Thyroid gland (tissue), 4 donors: ENCODE results near the gene MDFI. TPM values are rescaled to one million over a fixed set of nuclear protein-coding genes. Genes with fewer than 3 reads are reported as not detected.

Experiments used
- DNase-seq, 2 donors: peaks; one replicate each; pipeline ENCODE4 v3.0.0-alpha.2; 2019
- H3K27ac ChIP-seq, 3 donors: fragments of 200-600 bp; sonication (generic); 1 replicate in 2 of 3; 2 replicates in 1 of 3; pipeline ENCODE4 v1.5.1; 2016 to 2019; ENCODE audit warnings: mild to moderate bottlenecking in 1 of 3, moderate library complexity in 1 of 3
- H3K27me3 ChIP-seq: fragments of 200-600 bp; sonication (generic); one replicate; pipeline ENCODE4 v1.5.1; 2019
- H3K36me3 ChIP-seq, 2 donors: fragments of 200-600 bp; sonication (generic); one replicate each; pipeline ENCODE4 v1.5.1; 2016 to 2019
- H3K4me1 ChIP-seq, 2 donors: fragments of 200-600 bp; sonication (generic); one replicate each; pipeline ENCODE4 v1.5.1; 2017 to 2019
- H3K4me3 ChIP-seq, 3 donors: fragments of 200-600 bp; sonication (generic); replicated peaks in 1 of 3; 1 replicate in 2 of 3; 2 replicates in 1 of 3; pipeline ENCODE4 v1.5.1; 2016; ENCODE audit warnings: mild to moderate bottlenecking in 1 of 3
- H3K9me3 ChIP-seq: fragments of 200-600 bp; sonication (generic); one replicate; pipeline ENCODE4 v1.5.1; 2017
- CTCF ChIP-seq, 6 experiments: fragments of 200-600 bp in 3 of 6; fragments of 450-650 bp in 3 of 6; sonication (generic) in 3 of 6; IDR thresholded peaks; one replicate each; pipeline ENCODE4 v1.5.1; 2016 to 2019; ENCODE audit warnings: antibody characterized with exemption in 6 of 6, mild to moderate bottlenecking in 2 of 6, inconsistent platforms in 1 of 6, moderate library complexity in 1 of 6
- POLR2A ChIP-seq, 2 donors: fragments of 450-650 bp; IDR thresholded peaks; one replicate each; pipeline ENCODE4 v1.6.1; 2017; ENCODE audit warnings: antibody characterized with exemption in 2 of 2, mild to moderate bottlenecking in 2 of 2, moderate library complexity in 1 of 2
- WGBS, 2 donors: methylation state at CpG; one replicate each; pipeline ENCODE4 v1.1.5; 2017; 5-methylcytosine and 5-hydroxymethylcytosine counted together
- intact Hi-C: fragments of 100-400 bp; cut with DNase I; formaldehyde crosslinking; loops from one replicate; pipeline ENCODE4 v1.15.1; 2023
- total RNA-seq, 4 donors: library from RNA; depleted of rRNA; stranded (reverse); fragments of >200 nt; gene quantifications; one replicate each; pipeline ENCODE4 v1.2.3, GENCODE V29; 2016

MDFI gene
- total RNA-seq, 4 donors from 2014 or later, result 2.9 to 9.3 (median 6.5) TPM

GRCh38 chr6:41682497-41683272 is 44.4 kb downstream of the MDFI start:
- WGBS, 2 donors, result 44 to 54% methylated on average over 31 of the region's 31 CpGs
- Histone ChIP-seq H3K36me3 (peaks cover 16 to 18% of the 10 kb centered on the region in 2 donors), H3K9me3 (no peaks in the 10 kb centered on the region), H3K4me3 (peak overlapping the region in 1 of 3 donors; percentile 12), H3K27me3 (no peaks in the 10 kb centered on the region), H3K4me1 (peaks cover 12 to 31% of the 10 kb centered on the region in 2 donors), H3K27ac (no peak overlapping the region)
- DNase-seq, result no peak
- intact Hi-C loops, result loop anchor here (2.0 to 5.0 kb wide), 2 partner anchors 80 to 314 kb away; no protein-coding TSS in a partner anchor
- TF ChIP-seq CTCF (IDR thresholded peaks at IDR 0.05), result no peak
- TF ChIP-seq POLR2A (IDR thresholded peaks at IDR 0.05), result no peak

- no peak for TF ChIP-seq CTCF (IDR thresholded peaks at IDR 0.05)
- no peak for TF ChIP-seq POLR2A (IDR thresholded peaks at IDR 0.05)
- peaks cover 12 to 36% of the 10 kb centered on the region in 2 donors for H3K4me1 ChIP-seq
- H3K36me3 ChIP-seq, result peaks cover 16 to 18% of the 10 kb centered on the region in 2 donors
- H3K4me3 ChIP-seq, result peak overlapping the region in 1 of 3 donors; percentile 12
- WGBS, 2 donors, result 12 to 16% methylated on average over 11 to 17 of the region's 18 CpGs
- no peaks in the 10 kb centered on the region for H3K9me3 ChIP-seq
- intact Hi-C loops, result loop anchor here (2.0 to 5.0 kb wide), 2 partner anchors 81 to 314 kb away; no protein-coding TSS in a partner anchor
- H3K27me3 ChIP-seq, result no peaks in the 10 kb centered on the region
- DNase-seq, result no peak
- no peak overlapping the region for H3K27ac ChIP-seq
Measured at GRCh38 chr6:41683273-41683522, 44.9 kb downstream of the MDFI start.

- Histone ChIP-seq H3K9me3 (no peaks in the 10 kb centered on the region), H3K4me1 (peaks cover 13 to 41% of the 10 kb centered on the region in 2 donors), H3K36me3 (peaks cover 16 to 18% of the 10 kb centered on the region in 2 donors), H3K27ac (no peak overlapping the region), H3K27me3 (no peaks in the 10 kb centered on the region), H3K4me3 (peak overlapping the region in 1 of 3 donors; percentile 12)
- intact Hi-C loops, result loop anchor here (2.0 to 5.0 kb wide), 2 partner anchors 81 to 315 kb away; no protein-coding TSS in a partner anchor
- WGBS, 2 donors, result 12 to 25% methylated on average over 8 to 23 of the region's 38 CpGs
- TF ChIP-seq POLR2A (IDR thresholded peaks at IDR 0.05), result no peak
- peak; percentile 64 to 94 (median 84) for TF ChIP-seq CTCF (IDR thresholded peaks at IDR 0.05)
- peak; percentile 81 to 84 for DNase-seq
Measured at GRCh38 chr6:41683523-41684310, 45.4 kb downstream of the MDFI start.

- no peak for DNase-seq
- Histone ChIP-seq H3K9me3 (no peaks in the 10 kb centered on the region), H3K27ac (no peak overlapping the region), H3K27me3 (no peaks in the 10 kb centered on the region), H3K4me3 (no peak overlapping the region), H3K36me3 (peaks cover 16 to 18% of the 10 kb centered on the region in 2 donors), H3K4me1 (peaks cover 22 to 49% of the 10 kb centered on the region in 2 donors)
- TF ChIP-seq CTCF (IDR thresholded peaks at IDR 0.05), result no peak
- TF ChIP-seq POLR2A (IDR thresholded peaks at IDR 0.05), result no peak
- intact Hi-C loops, result loop anchor here (5.0 kb wide), 1 partner anchor 82 kb away; no protein-coding TSS in a partner anchor
- 83 to 91% methylated on average over 13 to 14 of the region's 25 CpGs for WGBS, 2 donors
Measured at GRCh38 chr6:41684311-41685180, 46.3 kb downstream of the MDFI start.
